ENCODE data around the gene STRA6.

STRA6 gene

DNA sequence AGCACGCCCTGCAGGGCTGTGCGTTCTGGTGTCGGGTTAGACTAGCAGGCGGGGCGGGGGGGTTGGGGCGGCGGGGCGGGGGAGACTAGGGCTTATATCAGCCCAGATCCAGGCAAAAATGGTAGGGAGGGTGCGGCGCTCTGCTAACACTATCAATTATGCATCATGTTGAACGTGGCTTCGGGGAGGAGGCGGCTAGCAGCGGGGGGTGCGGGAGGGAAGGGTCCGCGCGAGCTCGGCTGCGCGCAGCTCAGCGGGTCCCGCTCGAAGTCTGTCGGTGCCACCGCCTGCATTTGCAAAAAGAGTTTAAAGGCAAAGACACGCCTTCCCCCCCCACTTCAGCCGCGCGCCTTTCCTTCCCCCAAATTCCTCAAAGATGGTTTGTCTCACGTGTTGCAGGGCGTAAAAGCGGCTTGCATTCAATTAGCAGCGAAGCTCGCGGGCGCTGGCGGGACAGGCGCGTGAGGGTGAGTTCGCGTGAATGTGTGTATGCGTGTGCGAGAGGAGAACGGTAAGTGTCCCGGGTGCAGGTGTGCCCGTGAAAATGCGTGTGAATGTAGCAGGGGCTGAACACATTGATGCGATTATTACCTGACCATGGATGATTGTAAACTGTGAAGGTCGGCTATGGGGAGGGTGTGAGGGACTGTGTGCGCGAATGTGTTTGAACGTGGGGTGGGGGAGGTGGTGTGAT lies 72.3 kb downstream of the STRA6 start, which contains the start of gene ISLR2:
TSS of gene ISLR2 (plus strand) at position 432 of the 694 bp plus-strand sequence. CDS start 2,169 bp downstream, outside the sequence.
- no peak for DNase-seq

DNA sequence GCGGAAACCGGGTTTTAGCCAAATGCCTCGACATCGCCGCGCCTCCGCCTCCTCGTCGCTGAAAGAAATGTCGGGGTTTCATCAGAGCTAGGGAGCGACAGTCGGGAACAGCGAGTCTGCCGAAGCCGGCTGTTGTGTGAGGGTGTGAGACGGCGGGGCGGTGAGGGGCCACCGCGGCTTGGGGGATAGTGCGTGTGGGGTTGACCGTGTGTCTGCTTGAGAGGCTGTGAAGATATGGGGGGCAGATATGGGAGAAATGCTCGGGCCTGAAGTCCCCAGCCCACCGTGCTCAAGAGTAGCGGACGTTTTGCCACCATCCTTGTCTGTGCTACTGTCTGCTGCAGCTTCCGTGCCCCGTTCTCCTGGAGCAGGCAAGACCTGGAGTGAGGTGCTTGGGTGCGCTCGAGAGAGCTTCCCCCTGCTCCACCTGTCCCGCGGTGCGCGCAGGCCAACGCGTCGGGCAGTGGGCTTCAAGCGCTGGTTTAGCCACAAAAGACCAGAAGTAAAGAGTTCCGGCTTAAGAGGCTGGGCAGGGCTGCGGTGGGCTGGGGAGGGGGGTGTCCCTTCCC lies 72.9 kb downstream of the STRA6 start:
- DNase-seq = no peak

Measured in stimulated activated CD4-positive, alpha-beta T cell treated with anti-CD3 and anti-CD28 coated beads, Interleukin-1b, Interleukin-23, amount 100 ng/mL, for 48 hours (primary cell).